GM19043 (cell line): ENCODE measurements around the gene TMEM169.
"Not testable (repeated sequence)": the region's sequence is repeated elsewhere in the genome, so short reads cannot be mapped to it uniquely, and the experiment has no call there.

Source experiments
- ATAC-seq: cut with Tn5 transposase; IDR thresholded peaks from one replicate; pipeline ENCODE4 v1.9.1; 2021; ENCODE audit warnings: low read depth; ENCODE audit not compliant: unreplicated experiment

TMEM169 gene

DNA sequence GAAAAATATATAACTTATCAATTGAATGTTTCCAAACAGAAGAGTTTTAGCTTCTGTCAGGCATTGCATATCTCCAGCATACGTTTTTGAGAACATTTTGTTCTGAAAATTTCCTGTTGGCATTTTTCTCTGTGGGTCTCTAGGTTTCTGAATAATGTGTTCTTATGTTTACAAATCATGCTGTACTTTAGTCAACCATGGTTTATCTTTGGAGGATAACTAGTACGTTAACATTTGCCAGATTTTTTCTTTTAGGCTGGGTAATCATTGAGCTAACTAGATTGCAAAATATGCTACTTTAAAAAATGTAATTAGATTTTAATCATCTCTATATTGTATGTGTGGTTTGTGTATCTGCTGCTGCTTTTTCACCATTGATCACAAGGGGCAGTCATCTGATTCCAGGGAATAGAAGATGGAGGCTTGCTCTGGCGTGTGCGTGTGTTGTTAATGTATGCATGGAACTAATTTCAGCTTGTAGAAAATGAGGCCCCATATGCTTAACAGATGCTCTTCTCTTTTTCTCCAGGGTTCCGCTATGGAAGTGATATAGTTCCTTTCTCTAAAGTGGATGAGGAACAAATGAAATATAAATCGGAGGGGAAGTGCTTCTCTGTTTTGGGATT is 48.7 kb downstream of the TMEM169 start:
- ATAC-seq = no peak

DNA sequence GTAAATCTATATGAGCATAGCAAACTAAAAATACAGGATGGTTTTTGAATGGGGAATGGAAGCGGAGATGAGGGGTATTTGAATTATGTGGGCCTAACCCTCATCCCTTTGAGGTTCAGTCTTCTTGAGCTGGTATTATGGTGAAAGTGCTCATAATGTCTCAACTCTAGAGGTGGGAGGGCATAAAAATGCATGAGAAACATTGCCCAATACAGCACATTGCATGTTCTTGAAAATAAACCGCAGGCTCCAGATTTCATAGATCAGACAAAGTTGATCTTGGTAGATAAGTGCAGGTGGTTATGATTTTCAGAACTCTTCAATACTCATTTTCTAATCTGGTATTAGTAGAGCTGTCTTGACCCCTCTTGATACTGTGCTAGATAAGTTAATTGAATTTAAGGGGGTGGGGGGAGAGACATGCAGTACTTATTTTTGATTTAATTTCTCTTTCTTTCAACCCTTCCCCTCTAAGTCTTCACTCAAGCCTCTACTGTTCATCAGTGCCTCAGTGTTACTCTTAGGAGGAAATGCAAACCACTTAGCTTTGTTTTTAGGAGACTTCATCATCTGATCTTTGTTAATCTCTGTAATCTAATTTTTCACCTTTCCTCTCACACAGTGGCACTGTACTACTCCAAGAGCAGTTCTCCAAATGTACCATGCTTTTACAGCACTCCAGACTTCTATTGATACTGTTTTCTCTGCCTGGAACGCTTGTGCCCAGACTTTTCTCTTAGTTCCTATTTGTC is 49.6 kb downstream of the TMEM169 start:
- no peak for ATAC-seq

DNA sequence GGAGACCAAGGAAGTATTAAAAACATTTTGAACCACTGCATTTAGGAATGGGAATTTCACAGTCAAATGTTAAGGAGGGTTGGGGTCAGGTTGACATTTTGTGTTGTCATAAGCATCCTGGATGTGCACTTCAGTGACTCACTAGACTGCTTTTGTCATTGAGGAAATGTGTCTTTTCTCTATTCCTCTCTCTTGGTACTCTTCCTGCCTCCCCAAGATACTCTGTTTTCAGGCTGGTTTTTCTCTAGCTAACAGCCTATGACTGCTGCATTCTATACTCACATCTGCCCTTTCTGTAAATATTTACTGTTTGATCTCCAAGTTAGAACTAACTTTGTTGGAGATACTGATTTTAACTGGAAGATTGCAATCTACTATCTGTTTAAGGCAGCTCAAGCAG is 50.9 kb downstream of the TMEM169 start:
- ATAC-seq = no peak

DNA sequence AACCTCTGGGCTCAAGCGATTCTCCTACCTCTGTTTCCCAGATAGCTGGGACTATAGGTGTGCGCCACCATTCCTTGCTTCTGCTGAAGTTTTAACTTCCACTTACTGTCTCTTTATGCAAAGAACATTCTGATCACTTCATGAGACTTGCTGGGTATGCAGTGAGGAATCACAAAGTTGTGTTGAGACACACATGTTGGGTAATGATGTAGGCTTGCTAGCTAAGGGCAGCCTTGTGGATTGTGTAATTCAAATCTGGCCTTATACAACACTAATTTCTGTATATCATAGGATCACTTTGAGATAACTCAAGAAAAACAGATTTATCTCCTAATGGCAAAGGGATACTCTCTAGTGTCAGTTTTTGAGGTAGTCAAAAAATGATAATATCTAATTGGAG is 51.7 kb downstream of the TMEM169 start:
- no peak for ATAC-seq

DNA sequence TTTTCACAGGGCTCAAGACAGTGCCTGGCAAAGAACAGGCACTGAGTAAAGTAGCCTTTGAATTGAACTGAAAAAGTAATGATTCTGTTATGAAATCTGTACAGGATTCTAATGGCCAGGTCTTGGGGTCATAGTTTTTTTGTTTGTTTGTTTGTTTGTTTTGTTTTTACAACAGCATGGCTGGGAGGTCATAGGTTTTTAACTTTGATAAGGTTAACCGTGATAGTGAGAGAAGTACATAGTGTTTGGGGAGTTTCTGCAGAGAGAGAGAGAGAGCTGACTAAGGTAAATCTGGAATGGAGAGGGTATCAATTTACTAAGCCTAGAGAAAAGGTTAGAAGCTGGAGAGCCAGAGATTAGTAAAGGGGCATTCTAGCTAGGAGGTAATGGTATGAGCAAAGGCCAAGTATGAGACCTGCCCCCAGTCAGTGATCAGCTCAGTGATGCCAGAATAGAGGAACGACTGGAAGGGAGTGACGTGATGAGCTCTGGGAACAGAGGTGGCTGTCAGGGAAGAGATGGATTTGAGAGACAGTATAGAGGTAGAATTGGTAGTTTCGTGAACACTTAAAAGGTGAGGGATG is 53.3 kb downstream of the TMEM169 start:
- no peak for ATAC-seq

DNA sequence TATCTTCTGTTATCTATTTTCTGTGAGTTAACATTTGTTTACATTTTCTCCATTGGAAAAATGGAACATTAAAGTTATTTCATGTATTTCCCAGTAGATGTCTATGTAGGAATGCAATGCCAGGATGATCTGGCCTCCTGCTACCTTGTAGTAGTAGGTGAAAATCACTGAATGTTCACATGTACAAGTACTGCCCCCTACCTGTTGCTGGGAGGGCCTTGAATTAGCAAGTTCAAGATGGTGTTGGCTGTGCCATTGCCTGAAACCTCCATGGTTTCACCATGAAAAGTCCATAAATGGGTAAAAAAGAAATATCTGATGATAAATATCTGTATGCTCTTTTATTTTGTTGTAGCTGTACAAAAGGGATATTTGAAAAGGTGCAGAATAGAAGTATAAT is 58.2 kb downstream of the TMEM169 start:
- no peak for ATAC-seq

DNA sequence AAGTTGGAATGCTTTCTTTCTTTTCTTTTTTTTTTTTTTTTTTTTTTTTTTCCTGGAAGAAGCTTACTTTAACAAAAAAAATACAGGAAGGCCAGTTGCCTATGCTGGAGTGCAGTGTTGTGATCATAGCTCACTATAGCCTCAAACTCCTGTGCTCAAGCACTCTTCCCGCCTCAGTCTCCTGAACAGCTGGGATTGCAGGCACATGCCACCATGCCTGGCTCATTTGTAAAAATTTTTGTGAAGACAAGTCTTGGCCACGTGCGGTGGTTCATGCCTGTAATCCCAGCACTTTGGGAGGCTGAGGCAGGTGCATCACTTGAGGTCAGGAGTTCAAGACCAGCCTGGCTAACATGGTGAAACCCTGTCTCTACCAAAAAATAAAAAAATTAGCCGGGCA is 59.8 kb downstream of the TMEM169 start:
- ATAC-seq = not testable (repeated sequence)

DNA sequence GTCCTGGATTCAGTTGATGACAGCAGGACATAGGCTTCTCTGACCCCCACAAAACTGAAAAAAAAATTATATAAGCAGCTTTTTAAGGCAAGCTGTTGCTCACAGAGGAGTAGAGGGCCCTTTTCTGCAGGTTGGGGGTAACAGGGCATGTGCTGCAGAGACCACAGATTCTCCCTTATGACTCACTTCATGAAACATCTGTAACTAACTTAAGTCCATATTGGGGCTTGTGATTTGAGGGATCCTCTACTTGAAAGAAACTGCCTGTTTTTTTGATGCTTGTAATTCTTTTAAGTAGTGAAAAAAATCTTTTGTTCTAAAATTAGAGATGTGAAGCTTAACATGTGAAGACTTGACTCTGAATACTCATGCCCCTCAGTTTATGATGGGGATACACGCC is 60.8 kb downstream of the TMEM169 start:
- peak; percentile 99 for ATAC-seq

DNA sequence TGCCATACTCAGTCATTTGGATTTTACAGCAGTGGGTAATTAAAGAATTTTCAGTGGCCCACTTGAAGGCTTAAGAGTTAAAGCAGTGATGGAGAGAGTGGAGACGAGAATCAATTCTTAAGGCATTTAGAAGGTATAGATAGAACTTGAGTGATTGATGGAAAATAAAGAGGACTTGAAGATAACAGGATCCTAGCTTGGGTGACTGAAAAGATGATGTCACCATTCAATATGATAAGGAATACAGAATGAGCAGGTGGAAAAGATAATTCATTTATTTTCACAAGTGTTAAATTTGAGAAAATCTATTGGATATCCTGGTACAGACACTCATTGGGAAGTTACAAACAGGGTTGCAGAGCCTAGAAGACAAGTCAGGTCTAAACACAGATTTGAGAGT is 62.7 kb downstream of the TMEM169 start:
- ATAC-seq = no peak

DNA sequence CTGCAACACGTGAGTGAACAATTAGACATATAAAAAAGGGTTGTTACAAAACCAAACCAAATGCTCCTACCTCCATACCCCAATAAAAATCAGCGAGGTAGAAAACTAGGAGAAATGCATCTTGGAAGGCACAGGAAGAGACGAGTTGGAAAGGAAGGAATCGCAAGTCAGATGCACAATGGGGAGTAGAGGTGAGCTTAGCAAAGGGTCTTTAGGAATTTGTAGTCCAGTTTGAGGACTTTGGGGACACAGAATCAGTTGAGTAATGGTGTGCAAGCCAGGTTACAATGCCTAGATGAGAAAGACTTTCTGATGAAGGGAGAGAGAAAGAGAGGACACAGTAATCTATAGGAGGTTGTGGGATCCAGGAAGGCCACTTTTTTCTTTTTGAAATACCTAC is 63.1 kb downstream of the TMEM169 start:
- no peak for ATAC-seq

DNA sequence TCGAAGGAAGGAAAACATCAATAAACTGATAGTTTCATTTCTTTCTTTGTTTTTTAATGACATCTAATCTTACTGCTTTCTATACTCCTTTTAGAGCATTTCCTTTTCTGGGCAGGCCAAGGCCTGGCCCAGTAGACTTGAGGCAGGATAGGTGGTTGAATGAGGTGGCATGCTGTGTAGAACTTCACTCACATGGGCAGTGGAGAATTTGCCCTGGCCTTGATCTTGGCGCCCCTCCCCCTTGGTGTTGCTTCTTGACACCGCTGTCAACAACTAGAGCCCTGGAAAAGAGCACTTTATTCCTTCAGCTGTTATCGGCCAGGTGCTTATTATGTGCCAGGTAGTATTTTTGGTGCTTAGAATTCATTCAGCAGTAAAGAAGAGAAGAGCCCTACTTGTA is 64.9 kb downstream of the TMEM169 start:
- ATAC-seq = no peak

DNA sequence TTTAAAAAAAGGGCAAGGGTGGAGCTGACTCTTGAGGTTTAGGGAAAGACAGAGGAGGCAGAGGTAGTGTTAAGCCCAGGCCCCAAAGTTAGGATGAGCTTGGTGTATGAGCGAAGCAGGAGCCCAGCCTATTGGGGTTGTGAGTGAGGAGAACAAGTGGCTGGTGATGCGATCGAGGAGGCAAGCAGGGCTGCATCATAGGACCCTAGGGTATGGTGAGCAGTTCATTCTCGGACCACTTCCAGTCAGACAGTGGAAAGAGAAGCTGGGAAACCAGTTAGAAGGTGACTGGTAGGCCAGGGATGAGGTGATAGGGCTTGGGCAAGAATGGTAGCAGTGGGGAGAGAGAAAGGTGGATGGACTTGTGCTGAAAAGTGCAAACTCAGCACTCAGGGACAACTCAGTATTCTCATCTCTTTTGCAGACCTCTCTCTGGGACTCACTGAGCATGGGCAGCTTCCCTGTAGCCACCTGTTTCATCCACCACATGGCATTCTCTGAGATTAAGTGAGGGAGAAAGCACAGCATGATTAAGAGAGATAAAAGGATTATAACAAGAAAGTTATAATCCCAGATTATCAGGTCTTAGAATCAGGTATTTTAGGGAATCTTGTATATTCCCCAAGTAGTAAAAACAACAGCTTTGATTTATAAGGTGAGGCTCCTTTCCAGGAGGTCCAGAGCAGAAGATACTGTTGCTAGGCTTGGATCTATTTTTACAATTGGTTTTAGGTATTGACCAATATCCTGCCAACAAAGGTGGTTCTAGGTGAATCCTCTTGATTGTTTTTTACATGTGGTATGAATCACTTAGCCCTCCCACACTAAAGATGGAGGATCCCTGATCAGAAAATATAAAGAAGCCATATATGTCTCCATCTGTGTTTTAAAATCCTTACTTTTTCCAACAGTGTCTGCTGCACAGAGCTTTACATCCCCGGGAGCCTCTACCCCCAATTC is 65.7 kb downstream of the TMEM169 start:
- no peak for ATAC-seq

DNA sequence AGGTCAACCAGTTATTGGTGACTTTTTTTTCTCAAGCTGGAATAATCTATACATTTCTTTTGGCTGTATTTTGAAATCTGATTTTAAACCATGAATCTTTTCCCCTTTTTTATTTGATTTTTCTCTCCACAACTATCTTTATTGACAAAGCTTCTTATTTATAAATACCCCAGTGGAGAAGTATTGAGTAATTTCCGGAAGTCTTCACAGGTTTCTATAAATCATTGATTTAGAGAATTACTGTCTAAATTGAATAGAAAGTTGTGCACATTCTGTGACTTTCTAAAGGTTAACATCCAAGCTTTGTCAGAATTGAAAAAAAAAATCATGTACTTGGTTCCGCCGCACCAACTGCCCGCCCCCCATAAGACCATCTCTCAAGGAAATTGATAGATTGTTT is 67.3 kb downstream of the TMEM169 start:
- no peak for ATAC-seq

DNA sequence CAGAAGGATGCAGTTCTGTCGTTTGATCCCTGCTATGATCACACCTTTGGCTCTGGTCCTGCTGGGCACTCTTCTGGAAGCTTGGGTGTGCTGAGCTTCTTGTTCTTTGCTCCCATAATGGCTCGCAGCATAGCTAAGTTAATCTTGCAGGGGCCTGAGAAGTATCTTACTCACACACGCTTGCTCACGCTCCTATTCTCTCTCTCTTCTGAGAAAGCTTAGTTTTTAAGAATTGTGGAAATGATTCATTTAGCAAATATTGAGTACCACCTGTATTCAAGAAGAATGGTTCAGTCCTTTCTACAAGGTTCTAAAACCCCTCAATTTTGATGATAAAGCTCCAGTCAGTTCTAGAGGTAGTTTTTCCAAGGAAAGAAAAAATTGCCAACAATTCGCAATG is 68.0 kb downstream of the TMEM169 start:
- no peak for ATAC-seq

DNA sequence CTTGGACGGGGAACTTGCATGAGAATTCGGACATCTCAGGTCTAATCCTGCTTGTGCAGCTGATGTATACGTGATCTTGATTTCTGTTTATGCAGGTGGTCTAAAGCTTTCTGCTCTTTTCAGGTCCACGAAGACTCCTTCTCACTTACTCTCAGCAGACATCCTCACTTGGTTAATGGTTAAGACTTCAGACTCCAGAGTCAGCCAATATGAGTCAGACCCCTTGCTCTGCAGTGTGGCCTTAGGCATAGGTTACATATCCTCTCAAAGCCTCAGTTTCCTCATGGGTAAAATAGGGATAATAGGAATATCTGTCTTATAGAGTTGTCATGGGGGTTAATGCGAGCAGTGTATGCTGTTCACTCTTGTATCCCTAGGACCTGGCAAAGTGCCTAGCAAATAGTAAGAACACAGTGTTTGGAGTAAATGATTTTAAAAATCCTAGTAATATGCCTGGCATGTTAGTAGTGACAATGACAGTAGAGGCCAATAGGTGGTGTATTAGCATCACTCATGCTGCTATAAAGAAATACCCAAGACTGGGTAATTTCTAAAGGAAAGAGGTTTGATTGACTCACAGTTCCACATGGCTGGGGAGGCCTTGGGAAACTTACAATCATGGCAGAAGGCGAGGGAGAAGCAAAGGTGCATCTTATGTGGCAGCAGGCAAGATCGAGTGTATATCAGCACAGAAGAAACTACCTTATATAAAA is 69.8 kb downstream of the TMEM169 start:
- ATAC-seq = no peak
